ENCODE measurements around the gene PYROXD2.

GRCh38 chr10:98419469-98420261, 4.7 kb upstream of the PYROXD2 start:
- no peak for TF ChIP-seq EP300 (IDR thresholded peaks at IDR 0.05; ENCODE audit: borderline replicate concordance)
- TF ChIP-seq TAF1 (IDR thresholded peaks at IDR 0.05; ENCODE audit: low read depth): no peak
- no peak for TF ChIP-seq MAX (IDR thresholded peaks at IDR 0.05)
- no peak for TF ChIP-seq REST (IDR thresholded peaks at IDR 0.05; ENCODE audit: low read depth)
- TF ChIP-seq TCF12 (IDR thresholded peaks at IDR 0.05; ENCODE audit: low read depth): no peak
- no peak for TF ChIP-seq RAD21 (IDR thresholded peaks at IDR 0.05; ENCODE audit: low read depth)
- TF ChIP-seq FOXM1 (IDR thresholded peaks at IDR 0.05; ENCODE audit: borderline replicate concordance, low read depth): no peak
- TF ChIP-seq USF1 (IDR thresholded peaks at IDR 0.05): no peak
- TF ChIP-seq YY1 (IDR thresholded peaks at IDR 0.05; ENCODE audit: low read depth): no peak
- no peak for TF ChIP-seq ZBTB7A (IDR thresholded peaks at IDR 0.05; ENCODE audit: low read depth)
- no peak for TF ChIP-seq NFIC (IDR thresholded peaks at IDR 0.05)
- TF ChIP-seq CREB1 (IDR thresholded peaks at IDR 0.05; ENCODE audit: low read depth): no peak
- TF ChIP-seq CEBPB (IDR thresholded peaks at IDR 0.05): no peak
